Skeletal muscle cell (primary cell): ENCODE measurements around the gene GDF10.

Experiments
- DNase-seq: peaks from one replicate; pipeline ENCODE4 v3.0.0-alpha.2; 2010; ENCODE audit warnings: low read depth
- H3K4me3 ChIP-seq: 2 replicates; pipeline ENCODE4 v1.5.1; 2011; ENCODE audit warnings: low read depth, mild to moderate bottlenecking, control low read depth, low read length, moderate library complexity

Gene GDF10

GRCh38 chr10:47310090-47310505, 10.1 kb downstream of the GDF10 start:
- no peak overlapping the region for H3K4me3 ChIP-seq
- DNase-seq: no peak

GRCh38 chr10:47311193-47311931, 11.4 kb downstream of the GDF10 start:
- no peak overlapping the region for H3K4me3 ChIP-seq
- DNase-seq: no peak

GRCh38 chr10:47311932-47312662, 12.1 kb downstream of the GDF10 start:
- no peak overlapping the region for H3K4me3 ChIP-seq
- peak; percentile 2 for DNase-seq

GRCh38 chr10:47312663-47312995, 12.6 kb downstream of the GDF10 start:
- no peak overlapping the region for H3K4me3 ChIP-seq
- DNase-seq: no peak

- DNase-seq: no peak
- H3K4me3 ChIP-seq: no peak overlapping the region
Measured at GRCh38 chr10:47314416-47314970, 14.5 kb downstream of the GDF10 start.

- no peak for DNase-seq
- H3K4me3 ChIP-seq: no peak overlapping the region
Measured at GRCh38 chr10:47315421-47315820, 15.4 kb downstream of the GDF10 start.

- H3K4me3 ChIP-seq: no peak overlapping the region
- no peak for DNase-seq
Measured at GRCh38 chr10:47316131-47316530, 16.1 kb downstream of the GDF10 start.

GRCh38 chr10:47317251-47317650, 17.3 kb downstream of the GDF10 start:
- no peak for DNase-seq
- H3K4me3 ChIP-seq: no peak overlapping the region

GRCh38 chr10:47318706-47319105, 18.7 kb downstream of the GDF10 start:
- DNase-seq: no peak
- H3K4me3 ChIP-seq: no peak overlapping the region

GRCh38 chr10:47319784-47320183, 19.8 kb downstream of the GDF10 start:
- H3K4me3 ChIP-seq: no peak overlapping the region

GRCh38 chr10:47320812-47321211, 20.8 kb downstream of the GDF10 start:
- no peak for DNase-seq

More at GRCh38 chr10:47319784-47320183, 19.8 kb downstream of the GDF10 start:
- no peak for DNase-seq

GRCh38 chr10:47321521-47322195, 21.7 kb downstream of the GDF10 start:
- no peak for DNase-seq

More at GRCh38 chr10:47320812-47321211, 20.8 kb downstream of the GDF10 start:
- H3K4me3 ChIP-seq: no peak overlapping the region

GRCh38 chr10:47322300-47323061, 22.5 kb downstream of the GDF10 start, which contains the start of gene GDF2:
TSS of gene GDF2 (plus strand) at chr10:47322454. CDS start at chr10:47322669, 215 bp downstream.
- H3K4me3 ChIP-seq: no peak within 1 kb of the TSS
- DNase-seq: no peak

More at GRCh38 chr10:47321521-47322195, 21.7 kb downstream of the GDF10 start:
- H3K4me3 ChIP-seq: no peak overlapping the region

GRCh38 chr10:47323087-47323486, 23.1 kb downstream of the GDF10 start:
- no peak for DNase-seq
- no peak overlapping the region for H3K4me3 ChIP-seq

- DNase-seq: no peak
- H3K4me3 ChIP-seq: no peak overlapping the region
Measured at GRCh38 chr10:47323636-47324296, 23.8 kb downstream of the GDF10 start.

- no peak overlapping the region for H3K4me3 ChIP-seq
- no peak for DNase-seq
Measured at GRCh38 chr10:47325303-47326291, 25.6 kb downstream of the GDF10 start.

GRCh38 chr10:47326306-47326926, 26.4 kb downstream of the GDF10 start:
- no peak for DNase-seq
- no peak overlapping the region for H3K4me3 ChIP-seq
